RWPE1 (cell line): ENCODE data around the gene HRC.

Experiments used
- CTCF ChIA-PET: fragments of 350-600 bp; sonication (Branson Sonifier 250); formaldehyde crosslinking; extraction: SDS; loops from one replicate; lab custom pipeline; 2021; lab: Yijun Ruan, JAX
- POLR2A ChIA-PET: fragments of 400-600 bp; formaldehyde crosslinking; extraction: SDS; loops from one replicate; lab custom pipeline; 2020; ENCODE audit warnings: antibody characterized with exemption; ENCODE audit not compliant: low non-redundant PET; lab: Yijun Ruan, JAX
- DNase-seq: peaks from one replicate; pipeline ENCODE4 v3.0.0; 2012; ENCODE audit warnings: low spot score
- H3K27ac ChIP-seq: fragments of 450-650 bp; 2 replicates; pipeline ENCODE4 v1.5.1; 2017
- TF ChIP-seq, protein P1 (sequence below): fragments of 450-650 bp; conservative IDR thresholded peaks from 2 replicates; pipeline ENCODE4 v1.5.1; 2017; ENCODE audit warnings: low read depth, mild to moderate bottlenecking

Gene HRC, protein sequence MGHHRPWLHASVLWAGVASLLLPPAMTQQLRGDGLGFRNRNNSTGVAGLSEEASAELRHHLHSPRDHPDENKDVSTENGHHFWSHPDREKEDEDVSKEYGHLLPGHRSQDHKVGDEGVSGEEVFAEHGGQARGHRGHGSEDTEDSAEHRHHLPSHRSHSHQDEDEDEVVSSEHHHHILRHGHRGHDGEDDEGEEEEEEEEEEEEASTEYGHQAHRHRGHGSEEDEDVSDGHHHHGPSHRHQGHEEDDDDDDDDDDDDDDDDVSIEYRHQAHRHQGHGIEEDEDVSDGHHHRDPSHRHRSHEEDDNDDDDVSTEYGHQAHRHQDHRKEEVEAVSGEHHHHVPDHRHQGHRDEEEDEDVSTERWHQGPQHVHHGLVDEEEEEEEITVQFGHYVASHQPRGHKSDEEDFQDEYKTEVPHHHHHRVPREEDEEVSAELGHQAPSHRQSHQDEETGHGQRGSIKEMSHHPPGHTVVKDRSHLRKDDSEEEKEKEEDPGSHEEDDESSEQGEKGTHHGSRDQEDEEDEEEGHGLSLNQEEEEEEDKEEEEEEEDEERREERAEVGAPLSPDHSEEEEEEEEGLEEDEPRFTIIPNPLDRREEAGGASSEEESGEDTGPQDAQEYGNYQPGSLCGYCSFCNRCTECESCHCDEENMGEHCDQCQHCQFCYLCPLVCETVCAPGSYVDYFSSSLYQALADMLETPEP

GRCh38 chr19:49155005-49155819 is at the start of gene HRC:
Gene HRC, minus strand, starts transcription at chr19:49155396. Its CDS starts 159 bp downstream, at chr19:49155237.
- TF ChIP-seq, protein P1, sequence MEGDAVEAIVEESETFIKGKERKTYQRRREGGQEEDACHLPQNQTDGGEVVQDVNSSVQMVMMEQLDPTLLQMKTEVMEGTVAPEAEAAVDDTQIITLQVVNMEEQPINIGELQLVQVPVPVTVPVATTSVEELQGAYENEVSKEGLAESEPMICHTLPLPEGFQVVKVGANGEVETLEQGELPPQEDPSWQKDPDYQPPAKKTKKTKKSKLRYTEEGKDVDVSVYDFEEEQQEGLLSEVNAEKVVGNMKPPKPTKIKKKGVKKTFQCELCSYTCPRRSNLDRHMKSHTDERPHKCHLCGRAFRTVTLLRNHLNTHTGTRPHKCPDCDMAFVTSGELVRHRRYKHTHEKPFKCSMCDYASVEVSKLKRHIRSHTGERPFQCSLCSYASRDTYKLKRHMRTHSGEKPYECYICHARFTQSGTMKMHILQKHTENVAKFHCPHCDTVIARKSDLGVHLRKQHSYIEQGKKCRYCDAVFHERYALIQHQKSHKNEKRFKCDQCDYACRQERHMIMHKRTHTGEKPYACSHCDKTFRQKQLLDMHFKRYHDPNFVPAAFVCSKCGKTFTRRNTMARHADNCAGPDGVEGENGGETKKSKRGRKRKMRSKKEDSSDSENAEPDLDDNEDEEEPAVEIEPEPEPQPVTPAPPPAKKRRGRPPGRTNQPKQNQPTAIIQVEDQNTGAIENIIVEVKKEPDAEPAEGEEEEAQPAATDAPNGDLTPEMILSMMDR: no peak
- DNase-seq: no peak
- ChIA-PET CTCF (interaction anchor here (1.2 kb wide), 1 partner anchor 57 kb away, joined by 3 read pairs; no protein-coding TSS in a partner anchor), POLR2A (no interaction called here)
- no peak within 1 kb of the TSS for H3K27ac ChIP-seq

- H3K27ac ChIP-seq: no peak overlapping the region
- CTCF ChIA-PET: no interaction called here
- POLR2A ChIA-PET: no interaction called here
- no peak for DNase-seq
- TF ChIP-seq, protein P1: no peak
These were observed 45.8 kb upstream of the HRC start for GRCh38 chr19:49201042-49201441.

GRCh38 chr19:49200238-49200862 is 45.2 kb upstream of the HRC start:
- TF ChIP-seq, protein P1: no peak
- ChIA-PET POLR2A (no interaction called here), CTCF (interaction anchor here (0.5 kb wide), 1 partner anchor 11 kb away, joined by 3 read pairs; no protein-coding TSS in a partner anchor)
- DNase-seq: peak; percentile 68
- H3K27ac ChIP-seq: no peak overlapping the region

DNA sequence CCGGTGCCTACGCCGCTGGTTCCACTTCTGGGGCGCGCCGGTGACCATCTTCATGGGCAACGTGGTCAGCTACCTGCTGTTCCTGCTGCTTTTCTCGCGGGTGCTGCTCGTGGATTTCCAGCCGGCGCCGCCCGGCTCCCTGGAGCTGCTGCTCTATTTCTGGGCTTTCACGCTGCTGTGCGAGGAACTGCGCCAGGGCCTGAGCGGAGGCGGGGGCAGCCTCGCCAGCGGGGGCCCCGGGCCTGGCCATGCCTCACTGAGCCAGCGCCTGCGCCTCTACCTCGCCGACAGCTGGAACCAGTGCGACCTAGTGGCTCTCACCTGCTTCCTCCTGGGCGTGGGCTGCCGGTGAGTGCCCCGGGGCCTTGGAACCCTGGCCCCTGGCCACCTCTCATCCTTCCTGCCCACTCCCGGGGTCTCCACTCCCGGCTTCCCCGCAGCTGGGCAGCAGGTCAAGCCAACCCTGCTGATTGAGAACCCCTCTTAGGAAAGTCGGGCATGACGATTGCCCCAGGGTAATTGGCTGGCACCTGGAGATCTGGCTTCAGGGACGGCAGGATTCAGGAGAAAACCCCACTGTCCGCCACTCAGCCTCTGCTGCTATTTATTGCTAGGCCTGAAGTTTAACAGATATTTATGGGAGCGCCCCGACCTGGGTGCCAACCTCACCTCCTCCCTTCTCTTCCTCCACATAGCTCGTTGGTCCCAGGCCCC is 41.5 kb upstream of the HRC start:
- DNase-seq: no peak
- H3K27ac ChIP-seq: no peak overlapping the region
- ChIA-PET POLR2A (no interaction called here), CTCF (no interaction called here)
- TF ChIP-seq, protein P1: no peak

- POLR2A ChIA-PET: no interaction called here
- H3K27ac ChIP-seq: no peak overlapping the region
- DNase-seq: no peak
- CTCF ChIA-PET: interaction anchor here (1.5 kb wide), 1 partner anchor 97 kb away, joined by 8 read pairs; no protein-coding TSS in a partner anchor
- TF ChIP-seq, protein P1: no peak
These were observed 39.2 kb upstream of the HRC start for GRCh38 chr19:49194408-49194807.
